GM12801 (cell line): Measurements from ENCODE around the gene SLC9A7.

Source experiments
- TF ChIP-seq, protein P1 (sequence below): IDR thresholded peaks from one replicate; pipeline ENCODE4 v1.5.1; 2011; ENCODE audit warnings: control low read depth; ENCODE audit not compliant: insufficient read length; ENCODE audit errors: extremely low read depth

Gene SLC9A7

DNA sequence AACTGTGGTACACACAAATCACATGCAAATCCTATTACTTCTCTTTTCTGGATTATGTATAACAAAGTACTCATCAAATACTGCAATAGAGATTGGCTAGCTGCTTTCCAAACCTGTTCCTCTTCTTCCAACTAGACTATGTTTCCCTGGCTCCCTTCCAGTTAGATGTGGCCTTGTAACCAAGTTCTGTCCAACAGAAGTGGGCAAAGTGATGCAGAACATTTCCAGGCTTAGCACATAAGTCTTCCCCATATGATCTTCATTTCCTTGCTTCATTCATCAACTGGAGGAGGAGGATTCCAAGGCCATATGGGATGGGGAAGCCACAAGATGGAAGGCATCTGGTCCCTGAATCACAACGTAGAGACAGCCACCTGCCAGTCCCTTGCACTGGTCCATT lies 8.0 kb downstream of the SLC9A7 start:
- TF ChIP-seq, protein P1, sequence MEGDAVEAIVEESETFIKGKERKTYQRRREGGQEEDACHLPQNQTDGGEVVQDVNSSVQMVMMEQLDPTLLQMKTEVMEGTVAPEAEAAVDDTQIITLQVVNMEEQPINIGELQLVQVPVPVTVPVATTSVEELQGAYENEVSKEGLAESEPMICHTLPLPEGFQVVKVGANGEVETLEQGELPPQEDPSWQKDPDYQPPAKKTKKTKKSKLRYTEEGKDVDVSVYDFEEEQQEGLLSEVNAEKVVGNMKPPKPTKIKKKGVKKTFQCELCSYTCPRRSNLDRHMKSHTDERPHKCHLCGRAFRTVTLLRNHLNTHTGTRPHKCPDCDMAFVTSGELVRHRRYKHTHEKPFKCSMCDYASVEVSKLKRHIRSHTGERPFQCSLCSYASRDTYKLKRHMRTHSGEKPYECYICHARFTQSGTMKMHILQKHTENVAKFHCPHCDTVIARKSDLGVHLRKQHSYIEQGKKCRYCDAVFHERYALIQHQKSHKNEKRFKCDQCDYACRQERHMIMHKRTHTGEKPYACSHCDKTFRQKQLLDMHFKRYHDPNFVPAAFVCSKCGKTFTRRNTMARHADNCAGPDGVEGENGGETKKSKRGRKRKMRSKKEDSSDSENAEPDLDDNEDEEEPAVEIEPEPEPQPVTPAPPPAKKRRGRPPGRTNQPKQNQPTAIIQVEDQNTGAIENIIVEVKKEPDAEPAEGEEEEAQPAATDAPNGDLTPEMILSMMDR: no peak

DNA sequence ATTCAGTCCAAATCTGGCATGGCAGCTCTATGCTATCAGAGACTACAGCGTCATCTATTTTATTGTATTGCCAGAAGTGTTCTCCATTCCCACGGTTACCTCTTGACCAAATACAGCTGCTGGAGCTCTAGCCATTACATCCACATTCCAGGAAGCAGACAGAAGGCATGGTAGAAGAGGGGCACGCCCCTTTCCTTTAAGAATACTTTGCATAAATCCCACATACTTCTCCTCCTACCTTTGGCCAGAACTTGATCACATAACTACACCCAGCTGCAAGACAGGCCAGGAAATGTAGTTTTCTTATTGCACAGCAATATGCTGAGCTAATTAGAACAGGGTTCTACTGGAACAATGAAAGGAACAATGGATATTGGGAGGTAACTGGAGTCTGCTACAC lies 14.9 kb downstream of the SLC9A7 start:
- TF ChIP-seq, protein P1: no peak

DNA sequence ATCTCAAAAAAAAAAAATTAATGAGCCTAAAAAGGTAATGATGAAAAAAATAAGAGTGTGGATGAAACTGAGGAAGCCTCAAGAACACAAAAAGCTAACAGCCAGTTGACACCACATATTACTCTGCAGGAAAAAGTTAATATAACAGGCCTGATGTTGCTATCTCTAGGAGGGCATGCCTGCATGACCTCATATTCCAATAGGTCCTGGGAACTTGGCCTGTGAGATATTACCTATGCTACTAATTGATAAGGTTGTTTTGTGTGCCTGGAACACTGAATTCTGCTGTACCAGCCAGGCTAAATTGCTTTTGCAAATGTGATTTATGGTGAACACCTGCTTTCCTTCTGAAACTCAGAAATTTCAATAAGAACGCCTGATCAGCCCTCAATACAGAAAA lies 15.9 kb downstream of the SLC9A7 start:
- TF ChIP-seq, protein P1: no peak

DNA sequence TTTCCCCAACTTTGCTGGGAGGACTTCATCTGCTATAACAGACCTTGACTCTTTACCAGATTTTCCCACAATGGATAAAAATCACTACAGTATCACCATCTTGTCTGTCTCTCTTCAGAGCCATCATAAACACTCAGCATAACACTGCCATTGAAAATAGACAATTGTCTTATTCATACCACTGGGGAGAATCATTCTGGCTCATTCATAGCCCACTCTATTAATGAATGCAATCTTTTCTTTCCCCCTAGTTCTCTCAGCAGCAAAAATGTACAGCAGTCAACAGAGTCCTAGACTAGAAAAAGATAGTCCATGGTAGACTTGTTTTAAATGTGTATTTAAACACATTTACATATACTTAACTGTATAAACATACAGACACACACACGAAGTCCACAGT lies 19.2 kb downstream of the SLC9A7 start:
- TF ChIP-seq, protein P1: no peak

DNA sequence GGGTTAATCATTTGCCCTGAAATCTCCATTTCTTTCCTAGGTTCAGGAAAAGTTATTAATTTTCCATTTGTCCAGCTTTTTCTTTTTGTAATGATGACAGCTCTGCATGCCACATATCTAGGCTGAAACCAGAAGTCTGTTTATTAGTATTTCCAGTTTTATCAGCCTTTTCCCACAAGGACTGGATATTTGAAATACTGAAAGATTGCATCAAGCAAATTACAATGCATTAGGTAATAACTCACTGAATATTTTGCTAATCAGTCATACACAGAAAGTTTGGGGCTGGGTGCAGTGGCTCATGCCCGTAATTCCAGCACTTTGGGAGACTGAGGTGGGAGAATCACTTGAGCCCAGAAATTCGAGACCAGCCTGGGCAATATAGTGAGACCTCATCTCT lies 21.5 kb downstream of the SLC9A7 start:
- TF ChIP-seq, protein P1: no peak

DNA sequence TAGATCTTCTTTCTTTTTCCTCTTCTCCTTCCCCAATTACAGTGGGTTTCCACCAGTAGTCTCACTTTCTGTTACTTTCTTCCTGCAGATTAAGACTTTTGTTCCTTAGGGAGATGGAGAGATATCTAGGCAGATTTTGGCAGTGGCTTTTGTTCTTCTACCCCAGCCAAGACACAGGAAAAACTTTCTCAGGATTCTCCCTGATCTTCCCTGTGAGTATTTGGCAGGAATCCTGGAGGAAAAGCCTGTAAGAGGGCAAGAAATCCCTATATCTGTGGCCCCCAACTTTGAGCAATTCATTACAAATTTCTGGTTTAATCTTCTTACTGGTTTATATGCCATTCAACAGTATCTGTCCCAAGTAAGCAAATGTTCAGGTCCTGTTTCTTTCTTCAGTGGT lies 21.9 kb downstream of the SLC9A7 start:
- TF ChIP-seq, protein P1: no peak

DNA sequence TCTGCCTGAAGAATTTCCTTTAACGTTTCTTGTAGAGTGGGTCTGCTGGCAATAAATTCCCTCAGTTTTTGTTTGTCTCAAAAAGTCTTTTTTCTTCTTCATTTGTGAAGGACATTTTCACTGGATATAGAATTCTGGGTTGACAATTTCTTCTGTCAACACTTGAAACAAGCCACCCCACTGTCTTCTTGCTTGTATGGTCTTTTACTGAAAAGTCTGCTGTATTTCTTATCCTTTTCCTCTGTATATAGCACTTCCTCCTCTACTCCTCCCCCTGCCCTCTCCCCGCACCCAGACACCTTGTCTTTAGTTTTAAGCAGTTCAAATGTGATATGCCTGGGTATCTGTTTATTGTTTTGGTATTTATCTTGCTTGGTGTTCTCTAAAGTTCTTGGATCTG lies 23.3 kb downstream of the SLC9A7 start:
- TF ChIP-seq, protein P1: no peak

DNA sequence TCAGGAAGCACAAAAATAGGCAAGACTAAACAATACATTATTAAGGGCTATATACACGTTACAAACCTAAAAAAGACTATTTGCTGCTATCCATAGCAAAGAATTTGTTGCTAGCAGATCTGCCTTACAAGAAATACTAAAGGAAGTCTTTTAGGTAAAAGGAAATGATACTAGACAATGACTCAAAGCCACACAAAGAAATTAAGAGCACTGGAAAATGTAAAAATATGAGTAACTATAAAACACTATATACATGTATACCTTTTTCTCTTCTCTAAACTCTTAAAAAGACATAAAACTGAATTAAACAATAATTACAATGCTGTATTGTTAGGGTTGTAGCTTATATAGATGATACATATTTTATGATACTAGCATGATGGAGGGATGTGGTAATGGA lies 25.7 kb downstream of the SLC9A7 start:
- TF ChIP-seq, protein P1: no peak
